Measurements from ENCODE around the gene SPATA46. TPM values are rescaled to one million over a fixed set of nuclear protein-coding genes. Genes with fewer than 3 reads are reported as not detected.

The SPATA46 gene
- total RNA-seq, 2 donors from 2014 or later, result 0.62 TPM; not detected in 1

GRCh38 chr1:162336621-162337285 lies 39.9 kb downstream of the SPATA46 start:
- H3K4me3 ChIP-seq, result no peak overlapping the region
- H3K4me1 ChIP-seq (replicated peaks), result no peaks in the 10 kb centered on the region
- DNase-seq (ENCODE audit: low spot score), result no peak
- intact Hi-C loops (cut with DNase I), result no loop called here
- 92% methylated on average over 7 of the region's 7 CpGs for WGBS
- H3K27ac ChIP-seq, result no peak overlapping the region
- TF ChIP-seq POLR2A (IDR thresholded peaks at IDR 0.05), result no peak
- no peaks in the 10 kb centered on the region for H3K27me3 ChIP-seq (replicated peaks; ENCODE audit: insufficient read depth)
- H3K36me3 ChIP-seq, result no peaks in the 10 kb centered on the region
- no peaks in the 10 kb centered on the region for H3K9me3 ChIP-seq

- DNase-seq (ENCODE audit: low spot score), result no peak
- no peak overlapping the region for H3K27ac ChIP-seq
- 67% methylated on average over 5 of the region's 5 CpGs for WGBS
- no peaks in the 10 kb centered on the region for H3K9me3 ChIP-seq
- no peaks in the 10 kb centered on the region for H3K27me3 ChIP-seq (replicated peaks; ENCODE audit: insufficient read depth)
- H3K4me1 ChIP-seq (replicated peaks), result no peaks in the 10 kb centered on the region
- no peaks in the 10 kb centered on the region for H3K36me3 ChIP-seq
- TF ChIP-seq POLR2AphosphoS5 (IDR thresholded peaks at IDR 0.05), result no peak
- TF ChIP-seq POLR2A (IDR thresholded peaks at IDR 0.05), result no peak
- TF ChIP-seq, protein P1, sequence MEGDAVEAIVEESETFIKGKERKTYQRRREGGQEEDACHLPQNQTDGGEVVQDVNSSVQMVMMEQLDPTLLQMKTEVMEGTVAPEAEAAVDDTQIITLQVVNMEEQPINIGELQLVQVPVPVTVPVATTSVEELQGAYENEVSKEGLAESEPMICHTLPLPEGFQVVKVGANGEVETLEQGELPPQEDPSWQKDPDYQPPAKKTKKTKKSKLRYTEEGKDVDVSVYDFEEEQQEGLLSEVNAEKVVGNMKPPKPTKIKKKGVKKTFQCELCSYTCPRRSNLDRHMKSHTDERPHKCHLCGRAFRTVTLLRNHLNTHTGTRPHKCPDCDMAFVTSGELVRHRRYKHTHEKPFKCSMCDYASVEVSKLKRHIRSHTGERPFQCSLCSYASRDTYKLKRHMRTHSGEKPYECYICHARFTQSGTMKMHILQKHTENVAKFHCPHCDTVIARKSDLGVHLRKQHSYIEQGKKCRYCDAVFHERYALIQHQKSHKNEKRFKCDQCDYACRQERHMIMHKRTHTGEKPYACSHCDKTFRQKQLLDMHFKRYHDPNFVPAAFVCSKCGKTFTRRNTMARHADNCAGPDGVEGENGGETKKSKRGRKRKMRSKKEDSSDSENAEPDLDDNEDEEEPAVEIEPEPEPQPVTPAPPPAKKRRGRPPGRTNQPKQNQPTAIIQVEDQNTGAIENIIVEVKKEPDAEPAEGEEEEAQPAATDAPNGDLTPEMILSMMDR (IDR thresholded peaks at IDR 0.05), result no peak
- intact Hi-C loops (cut with DNase I), result no loop called here
- H3K4me3 ChIP-seq, result no peak overlapping the region
Observed at GRCh38 chr1:162335126-162335525, 41.5 kb downstream of the SPATA46 start.

DNA sequence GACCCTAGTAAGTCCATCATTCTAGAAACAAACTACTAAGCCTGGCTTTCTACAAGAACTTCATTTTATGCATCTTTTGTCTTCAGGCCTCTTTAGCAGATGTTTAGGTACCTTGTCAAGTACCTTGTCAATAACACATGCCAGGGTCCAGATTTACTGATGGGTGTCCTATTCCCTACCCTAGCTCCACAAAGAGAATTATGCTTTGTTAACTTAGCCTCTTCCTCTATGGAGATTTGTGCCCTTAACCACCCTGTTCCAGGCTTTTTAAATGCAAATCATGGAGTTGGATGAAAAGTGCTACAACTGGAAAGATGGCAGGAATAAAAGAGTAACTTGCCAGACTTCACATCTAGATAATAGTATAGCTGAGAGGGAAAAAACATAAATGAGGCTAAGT lies 42.7 kb downstream of the SPATA46 start:
- no peak for TF ChIP-seq POLR2A (IDR thresholded peaks at IDR 0.05)
- no peak for TF ChIP-seq POLR2AphosphoS5 (IDR thresholded peaks at IDR 0.05)
- TF ChIP-seq, protein P1 (IDR thresholded peaks at IDR 0.05), result no peak
- no peak for DNase-seq (ENCODE audit: low spot score)
- intact Hi-C loops (cut with DNase I), result no loop called here
- no peaks in the 10 kb centered on the region for H3K4me1 ChIP-seq (replicated peaks)
- H3K9me3 ChIP-seq, result no peaks in the 10 kb centered on the region
- H3K27me3 ChIP-seq (replicated peaks; ENCODE audit: insufficient read depth), result no peaks in the 10 kb centered on the region
- no peaks in the 10 kb centered on the region for H3K36me3 ChIP-seq
- H3K4me3 ChIP-seq, result no peak overlapping the region
- no peak overlapping the region for H3K27ac ChIP-seq

- Histone ChIP-seq H3K9me3 (no peaks in the 10 kb centered on the region), H3K4me1 (replicated peaks) (no peaks in the 10 kb centered on the region), H3K27ac (no peak overlapping the region), H3K27me3 (replicated peaks; ENCODE audit: insufficient read depth) (no peaks in the 10 kb centered on the region), H3K36me3 (no peaks in the 10 kb centered on the region), H3K4me3 (no peak overlapping the region)
- no peak for TF ChIP-seq POLR2A (IDR thresholded peaks at IDR 0.05)
- no peak for DNase-seq (ENCODE audit: low spot score)
- intact Hi-C loops (cut with DNase I), result no loop called here
- 46% methylated on average over 3 of the region's 3 CpGs for WGBS
Observed at GRCh38 chr1:162329826-162330225, 46.8 kb downstream of the SPATA46 start.

DNA sequence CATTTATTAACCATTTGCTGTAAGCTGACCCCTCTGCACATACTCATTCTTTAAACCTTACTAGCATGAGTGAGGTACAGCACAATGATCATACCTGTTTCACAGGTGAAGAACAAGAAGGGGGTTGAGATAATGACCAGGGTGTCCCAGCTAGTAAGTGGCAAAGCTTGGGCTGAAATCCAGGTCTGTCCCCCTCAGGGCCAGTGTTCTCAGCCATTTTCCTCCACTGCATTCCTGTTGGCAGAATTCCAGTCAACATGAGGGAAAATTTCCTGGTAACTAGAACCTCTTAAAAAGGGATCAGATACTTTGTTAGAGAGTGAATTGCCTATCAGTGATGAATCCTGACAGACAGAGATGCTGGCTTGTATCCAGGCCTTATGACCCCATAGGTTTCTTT lies 48.1 kb downstream of the SPATA46 start:
- Histone ChIP-seq H3K27me3 (replicated peaks; ENCODE audit: insufficient read depth) (no peaks in the 10 kb centered on the region), H3K4me3 (no peak overlapping the region), H3K27ac (no peak overlapping the region), H3K4me1 (replicated peaks) (no peaks in the 10 kb centered on the region), H3K9me3 (no peaks in the 10 kb centered on the region), H3K36me3 (no peaks in the 10 kb centered on the region)
- TF ChIP-seq, protein P1 (IDR thresholded peaks at IDR 0.05), result no peak
- no peak for TF ChIP-seq POLR2A (IDR thresholded peaks at IDR 0.05)
- no peak for TF ChIP-seq POLR2AphosphoS5 (IDR thresholded peaks at IDR 0.05)
- intact Hi-C loops (cut with DNase I), result no loop called here
- no peak for DNase-seq (ENCODE audit: low spot score)

- TF ChIP-seq POLR2AphosphoS5 (IDR thresholded peaks at IDR 0.05), result no peak
- TF ChIP-seq, protein P1 (IDR thresholded peaks at IDR 0.05), result no peak
- TF ChIP-seq POLR2A (IDR thresholded peaks at IDR 0.05), result no peak
- intact Hi-C loops (cut with DNase I), result no loop called here
- Histone ChIP-seq H3K4me1 (replicated peaks) (no peaks in the 10 kb centered on the region), H3K27ac (no peak overlapping the region), H3K27me3 (replicated peaks; ENCODE audit: insufficient read depth) (no peaks in the 10 kb centered on the region), H3K36me3 (no peaks in the 10 kb centered on the region), H3K4me3 (no peak overlapping the region), H3K9me3 (no peaks in the 10 kb centered on the region)
- WGBS, result 92% methylated on average over 1 of the region's 1 CpG
- no peak for DNase-seq (ENCODE audit: low spot score)
Observed at GRCh38 chr1:162327788-162328165, 48.9 kb downstream of the SPATA46 start.

Data from prostate gland (tissue), 2 donors.